H9 (cell line): ENCODE results near the gene CDH4. TPM values are rescaled to one million over a fixed set of nuclear protein-coding genes. Genes with fewer than 3 reads are reported as not detected.
A peak's percentile ranks its signal among the peaks of the same experiment; 100 is the strongest.

Experiments used
- DNase-seq: peaks from one replicate; pipeline ENCODE4 v3.0.0-alpha.2; 2017
- H2AFZ ChIP-seq: one replicate; pipeline ENCODE4 v1.6.1; 2013; ENCODE audit warnings: mild to moderate bottlenecking, low read length, control low read depth, moderate library complexity
- H2AK5ac ChIP-seq: 2 replicates; pipeline ENCODE4 v1.6.1; 2013; ENCODE audit warnings: low read length, control low read depth, mixed read lengths; ENCODE audit not compliant: insufficient read length
- H2BK120ac ChIP-seq: one replicate; pipeline ENCODE4 v1.6.1; 2013; ENCODE audit warnings: low read depth, mild to moderate bottlenecking, low read length, control low read depth, inconsistent platforms; ENCODE audit not compliant: poor library complexity, severe bottlenecking
- H2BK12ac ChIP-seq: 2 replicates; pipeline ENCODE4 v1.6.1; 2013; ENCODE audit warnings: low read length, control low read depth, mixed read lengths, low read depth; ENCODE audit not compliant: insufficient read length
- H2BK15ac ChIP-seq: 2 replicates; pipeline ENCODE4 v1.6.1; 2013; ENCODE audit warnings: low read depth, low read length, control low read depth
- H2BK20ac ChIP-seq: one replicate; pipeline ENCODE4 v1.6.1; 2013; ENCODE audit warnings: low read depth, mild to moderate bottlenecking, low read length, control low read depth, inconsistent platforms; ENCODE audit not compliant: poor library complexity, severe bottlenecking
- H2BK5ac ChIP-seq: 2 replicates; pipeline ENCODE4 v1.6.1; 2013; ENCODE audit warnings: low read length, control low read depth, mixed read lengths; ENCODE audit not compliant: insufficient read length
- H3K14ac ChIP-seq: 2 replicates; pipeline ENCODE4 v1.6.1; 2013; ENCODE audit warnings: low read length, control low read depth; ENCODE audit not compliant: insufficient read depth
- H3K18ac ChIP-seq: 2 replicates; pipeline ENCODE4 v1.6.1; 2013; ENCODE audit warnings: low read depth, mild to moderate bottlenecking, mixed read lengths, low read length, control low read depth; ENCODE audit not compliant: insufficient read length
- H3K23ac ChIP-seq: 2 replicates; pipeline ENCODE4 v1.6.1; 2013; ENCODE audit warnings: low read length, control low read depth, mixed read lengths, low read depth; ENCODE audit not compliant: insufficient read length
- H3K23me2 ChIP-seq: 2 replicates; pipeline ENCODE4 v1.6.1; 2013; ENCODE audit warnings: low read depth, mild to moderate bottlenecking, mixed read lengths, low read length, control low read depth; ENCODE audit not compliant: insufficient read length, poor library complexity, severe bottlenecking
- H3K27ac ChIP-seq: 2 replicates; pipeline ENCODE4 v1.5.1; 2013; ENCODE audit warnings: low read length, control low read depth, mixed read lengths, low read depth; ENCODE audit not compliant: insufficient read length
- H3K27me3 ChIP-seq: 2 replicates; pipeline ENCODE4 v1.6.1; 2013; ENCODE audit warnings: low read length, control low read depth, inconsistent platforms; ENCODE audit not compliant: insufficient read depth
- H3K4ac ChIP-seq: 2 replicates; pipeline ENCODE4 v1.6.1; 2013; ENCODE audit warnings: low read depth, mild to moderate bottlenecking, control low read depth, inconsistent platforms, low read length, moderate library complexity
- H3K4me1 ChIP-seq: 2 replicates; pipeline ENCODE4 v1.6.1; 2013; ENCODE audit warnings: low read length, control low read depth, inconsistent platforms; ENCODE audit not compliant: insufficient read depth
- H3K4me2 ChIP-seq: 2 replicates; pipeline ENCODE4 v1.6.1; 2013; ENCODE audit warnings: low read length, control low read depth, mixed read lengths; ENCODE audit not compliant: insufficient read length, insufficient read depth
- H3K56ac ChIP-seq: 2 replicates; pipeline ENCODE4 v1.6.1; 2013; ENCODE audit warnings: low read depth, mild to moderate bottlenecking, mixed read lengths, low read length, control low read depth; ENCODE audit not compliant: insufficient read length
- H3K79me1 ChIP-seq: 2 replicates; pipeline ENCODE4 v1.6.1; 2013; ENCODE audit warnings: low read depth, mild to moderate bottlenecking, moderate library complexity, low read length, control low read depth, inconsistent platforms; ENCODE audit not compliant: insufficient read depth, poor library complexity, severe bottlenecking
- H3K79me2 ChIP-seq: 2 replicates; pipeline ENCODE4 v1.6.1; 2013; ENCODE audit warnings: low read length, control low read depth, inconsistent platforms; ENCODE audit not compliant: insufficient read depth
- H3K9ac ChIP-seq: 2 replicates; pipeline ENCODE4 v1.6.1; 2013; ENCODE audit warnings: low read length, control low read depth, mixed read lengths; ENCODE audit not compliant: insufficient read length; ENCODE audit errors: extremely low read depth
- H3K9me3 ChIP-seq: one replicate; pipeline ENCODE4 v1.6.1; 2013; ENCODE audit warnings: low read depth, low read length, inconsistent platforms; ENCODE audit not compliant: control insufficient read depth
- H3T11ph ChIP-seq: one replicate; pipeline ENCODE4 v1.6.1; 2013; ENCODE audit warnings: mild to moderate bottlenecking, low read length, control low read depth, inconsistent platforms
- H4K20me1 ChIP-seq: one replicate; pipeline ENCODE4 v1.6.1; 2013; ENCODE audit not compliant: control insufficient read depth, insufficient read length, insufficient read depth
- H4K5ac ChIP-seq: 2 replicates; pipeline ENCODE4 v1.6.1; 2013; ENCODE audit warnings: low read depth, mild to moderate bottlenecking, mixed read lengths, low read length, control low read depth; ENCODE audit not compliant: insufficient read length
- H4K8ac ChIP-seq: replicated peaks from 2 replicates; pipeline ENCODE4 v1.6.1; 2013; ENCODE audit warnings: low read length, control low read depth, mixed read lengths, low read depth; ENCODE audit not compliant: insufficient read length
- H4K91ac ChIP-seq: 2 replicates; pipeline ENCODE4 v1.6.1; 2013; ENCODE audit warnings: low read depth, mild to moderate bottlenecking, moderate library complexity, mixed read lengths, low read length, control low read depth; ENCODE audit not compliant: insufficient read length
- H3K27ac Mint-ChIP-seq, 3 experiments: 2 replicates in 2 of 3; 3 replicates in 1 of 3; pipeline ENCODE4 v1.8.0; 2020 to 2021; ENCODE audit warnings: mixed read lengths in 3 of 3, mild to moderate bottlenecking in 1 of 3, moderate library complexity in 1 of 3
- H3K27me3 Mint-ChIP-seq: 2 replicates; pipeline ENCODE4 v1.8.0; 2021; ENCODE audit warnings: low read depth, mild to moderate bottlenecking, moderate library complexity, mixed read lengths
- H3K36me3 Mint-ChIP-seq, 3 experiments: 2 replicates in 2 of 3; 3 replicates in 1 of 3; pipeline ENCODE4 v1.8.0; 2020 to 2021; ENCODE audit warnings: low read depth in 3 of 3, mixed read lengths in 3 of 3; ENCODE audit not compliant: insufficient read depth in 1 of 3
- H3K4me1 Mint-ChIP-seq, 2 experiments: 2 replicates each; pipeline ENCODE4 v1.8.0; 2020; ENCODE audit warnings: mixed read lengths in 2 of 2
- H3K4me3 Mint-ChIP-seq, 2 experiments: 2 replicates in 1 of 2; 3 replicates in 1 of 2; pipeline ENCODE4 v1.8.0; 2020 to 2021; ENCODE audit warnings: mild to moderate bottlenecking in 2 of 2, mixed read lengths in 2 of 2, moderate library complexity in 1 of 2
- H3K9me3 Mint-ChIP-seq, 2 experiments: 2 replicates in 1 of 2; 3 replicates in 1 of 2; pipeline ENCODE4 v1.8.0; 2020; ENCODE audit warnings: mild to moderate bottlenecking in 2 of 2, mixed read lengths in 2 of 2, moderate library complexity in 1 of 2
- WGBS: extraction: QIAGEN DNeasy Blood & Tissue Kit; methylation state at CpG from one replicate; pipeline ENCODE4 v1.1.7; 2013; ENCODE audit warnings: missing lambda C conversion rate, low lambda C conversion rate, mixed read lengths; ENCODE audit not compliant: insufficient read length; ENCODE audit errors: extremely low coverage; 5-methylcytosine and 5-hydroxymethylcytosine counted together
- total RNA-seq: library from RNA; stranded (reverse); gene quantifications from 2 replicates; pipeline ENCODE4 v1.2.1, GENCODE V29; 2021
- TF ChIP-seq, protein P1 (sequence below): fragments of 200-600 bp; sonication (generic); conservative IDR thresholded peaks from 3 replicates; pipeline ENCODE4 v1.8.0; 2021; ENCODE audit warnings: antibody characterized with exemption, mild to moderate bottlenecking

Gene CDH4
- total RNA-seq, 1 experiment from 2014 or later: 3.0 TPM

DNA sequence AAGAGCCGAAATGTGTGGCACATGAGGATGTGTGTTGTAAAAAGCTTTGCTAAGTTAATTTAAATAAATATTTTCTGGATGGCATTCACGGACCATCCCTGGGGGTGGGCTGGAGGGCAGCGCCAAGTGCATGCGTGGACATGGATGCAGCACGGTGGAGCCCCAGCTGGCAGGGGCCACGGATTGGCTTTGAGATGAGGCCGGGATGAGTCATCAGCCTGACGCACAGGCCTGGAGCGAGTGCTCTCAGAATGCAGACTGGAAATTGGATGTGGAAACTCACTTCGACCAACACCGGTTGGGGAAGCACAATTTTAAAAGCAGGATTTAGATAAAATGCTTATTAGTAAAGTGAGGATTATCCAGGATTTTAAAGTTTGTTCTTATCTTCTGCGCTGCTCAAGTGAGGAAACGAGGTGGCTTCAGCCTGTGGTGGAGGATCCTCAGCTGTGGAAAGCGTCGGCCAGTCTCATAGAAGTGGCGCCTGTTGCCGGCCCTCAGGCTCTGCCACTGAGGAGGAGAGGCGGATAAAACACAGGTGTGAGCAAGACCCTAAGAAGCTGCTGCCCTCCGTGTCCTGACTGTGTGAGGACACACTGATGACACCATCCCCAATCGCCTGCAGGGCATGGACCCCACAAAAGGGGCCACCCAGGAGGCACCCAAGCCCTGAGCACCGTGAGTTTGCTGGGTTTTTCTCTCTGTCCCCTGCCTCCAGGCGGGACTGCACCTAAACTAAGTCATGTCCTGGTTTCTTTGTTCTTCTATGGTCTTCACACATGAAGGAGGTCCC is 279.7 kb downstream of the CDH4 start:
- Mint-ChIP-seq H3K36me3 (no peaks in the 10 kb centered on the region), H3K27me3 (peaks cover 13% of the 10 kb centered on the region), H3K4me1 (peaks cover 8 to 10% of the 10 kb centered on the region in 2 experiments), H3K27ac (no peak overlapping the region), H3K9me3 (no peaks in the 10 kb centered on the region), H3K4me3 (no peak overlapping the region)
- no peak for DNase-seq
- no CpG with 5 or more reads among the region's 22 CpGs for WGBS
- Histone ChIP-seq H3K79me2 (no peaks in the 10 kb centered on the region), H3K79me1 (no peaks in the 10 kb centered on the region), H3K9me3 (no peaks in the 10 kb centered on the region), H3K9ac (no peak overlapping the region), H2BK20ac (no peak overlapping the region), H3K4me1 (no peaks in the 10 kb centered on the region), H3K56ac (no peak overlapping the region), H4K5ac (no peak overlapping the region), H2AFZ (no peak overlapping the region), H3T11ph (no peak overlapping the region), H4K91ac (no peak overlapping the region), H3K23ac (no peak overlapping the region), H4K8ac (no peak overlapping the region), H3K23me2 (no peaks in the 10 kb centered on the region), H2BK12ac (no peak overlapping the region), H3K4ac (no peak overlapping the region), H3K18ac (no peak overlapping the region), H2BK120ac (no peak overlapping the region), H3K4me2 (no peak overlapping the region), H4K20me1 (no peaks in the 10 kb centered on the region), H2AK5ac (no peak overlapping the region), H3K14ac (peak overlapping the region; percentile 5; the same call in 1 of the 2 replicates), H3K27me3 (peaks cover 2% of the 10 kb centered on the region; the same call in 1 of the 2 replicates), H2BK15ac (no peak overlapping the region), H2BK5ac (no peak overlapping the region), H3K27ac (no peak overlapping the region)
- TF ChIP-seq, protein P1, sequence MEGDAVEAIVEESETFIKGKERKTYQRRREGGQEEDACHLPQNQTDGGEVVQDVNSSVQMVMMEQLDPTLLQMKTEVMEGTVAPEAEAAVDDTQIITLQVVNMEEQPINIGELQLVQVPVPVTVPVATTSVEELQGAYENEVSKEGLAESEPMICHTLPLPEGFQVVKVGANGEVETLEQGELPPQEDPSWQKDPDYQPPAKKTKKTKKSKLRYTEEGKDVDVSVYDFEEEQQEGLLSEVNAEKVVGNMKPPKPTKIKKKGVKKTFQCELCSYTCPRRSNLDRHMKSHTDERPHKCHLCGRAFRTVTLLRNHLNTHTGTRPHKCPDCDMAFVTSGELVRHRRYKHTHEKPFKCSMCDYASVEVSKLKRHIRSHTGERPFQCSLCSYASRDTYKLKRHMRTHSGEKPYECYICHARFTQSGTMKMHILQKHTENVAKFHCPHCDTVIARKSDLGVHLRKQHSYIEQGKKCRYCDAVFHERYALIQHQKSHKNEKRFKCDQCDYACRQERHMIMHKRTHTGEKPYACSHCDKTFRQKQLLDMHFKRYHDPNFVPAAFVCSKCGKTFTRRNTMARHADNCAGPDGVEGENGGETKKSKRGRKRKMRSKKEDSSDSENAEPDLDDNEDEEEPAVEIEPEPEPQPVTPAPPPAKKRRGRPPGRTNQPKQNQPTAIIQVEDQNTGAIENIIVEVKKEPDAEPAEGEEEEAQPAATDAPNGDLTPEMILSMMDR: no peak
